ENCODE measurements around the gene KCNK3. TPM values are rescaled to one million over a fixed set of nuclear protein-coding genes. Genes with fewer than 3 reads are reported as not detected.

KCNK3 gene
- not detected for total RNA-seq

- TF ChIP-seq, protein P1, sequence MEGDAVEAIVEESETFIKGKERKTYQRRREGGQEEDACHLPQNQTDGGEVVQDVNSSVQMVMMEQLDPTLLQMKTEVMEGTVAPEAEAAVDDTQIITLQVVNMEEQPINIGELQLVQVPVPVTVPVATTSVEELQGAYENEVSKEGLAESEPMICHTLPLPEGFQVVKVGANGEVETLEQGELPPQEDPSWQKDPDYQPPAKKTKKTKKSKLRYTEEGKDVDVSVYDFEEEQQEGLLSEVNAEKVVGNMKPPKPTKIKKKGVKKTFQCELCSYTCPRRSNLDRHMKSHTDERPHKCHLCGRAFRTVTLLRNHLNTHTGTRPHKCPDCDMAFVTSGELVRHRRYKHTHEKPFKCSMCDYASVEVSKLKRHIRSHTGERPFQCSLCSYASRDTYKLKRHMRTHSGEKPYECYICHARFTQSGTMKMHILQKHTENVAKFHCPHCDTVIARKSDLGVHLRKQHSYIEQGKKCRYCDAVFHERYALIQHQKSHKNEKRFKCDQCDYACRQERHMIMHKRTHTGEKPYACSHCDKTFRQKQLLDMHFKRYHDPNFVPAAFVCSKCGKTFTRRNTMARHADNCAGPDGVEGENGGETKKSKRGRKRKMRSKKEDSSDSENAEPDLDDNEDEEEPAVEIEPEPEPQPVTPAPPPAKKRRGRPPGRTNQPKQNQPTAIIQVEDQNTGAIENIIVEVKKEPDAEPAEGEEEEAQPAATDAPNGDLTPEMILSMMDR (IDR thresholded peaks at IDR 0.05) = no peak
- DNase-seq = peak; percentile 52
- peaks cover 43% of the 10 kb centered on the region for H3K27me3 Mint-ChIP-seq
- CTCF ChIA-PET = interaction anchor here (1.0 kb wide), 1 partner anchor 154 kb away, joined by 4 read pairs; no protein-coding TSS in a partner anchor
- H3K4me3 Mint-ChIP-seq = no peak within 1 kb of the TSS
- ATAC-seq = peak; percentile 94
- intact Hi-C loops (cut with micrococcal nuclease) = no loop called here
- H3K36me3 Mint-ChIP-seq (ENCODE audit: low read depth) = no peaks in the 10 kb centered on the region
- no peaks in the 10 kb centered on the region for H3K9me3 Mint-ChIP-seq
- peaks cover 4% of the 10 kb centered on the region for H3K4me1 Mint-ChIP-seq (ENCODE audit: low read depth)
- POLR2A ChIA-PET = no interaction called here
- no peak within 1 kb of the TSS for H3K27ac Mint-ChIP-seq
These were observed at the start of gene KCNK3 for GRCh38 chr2:26692279-26692896. Gene KCNK3, plus strand, starts transcription at chr2:26692722. Its CDS starts 154 bp downstream, at chr2:26692876.

DNA sequence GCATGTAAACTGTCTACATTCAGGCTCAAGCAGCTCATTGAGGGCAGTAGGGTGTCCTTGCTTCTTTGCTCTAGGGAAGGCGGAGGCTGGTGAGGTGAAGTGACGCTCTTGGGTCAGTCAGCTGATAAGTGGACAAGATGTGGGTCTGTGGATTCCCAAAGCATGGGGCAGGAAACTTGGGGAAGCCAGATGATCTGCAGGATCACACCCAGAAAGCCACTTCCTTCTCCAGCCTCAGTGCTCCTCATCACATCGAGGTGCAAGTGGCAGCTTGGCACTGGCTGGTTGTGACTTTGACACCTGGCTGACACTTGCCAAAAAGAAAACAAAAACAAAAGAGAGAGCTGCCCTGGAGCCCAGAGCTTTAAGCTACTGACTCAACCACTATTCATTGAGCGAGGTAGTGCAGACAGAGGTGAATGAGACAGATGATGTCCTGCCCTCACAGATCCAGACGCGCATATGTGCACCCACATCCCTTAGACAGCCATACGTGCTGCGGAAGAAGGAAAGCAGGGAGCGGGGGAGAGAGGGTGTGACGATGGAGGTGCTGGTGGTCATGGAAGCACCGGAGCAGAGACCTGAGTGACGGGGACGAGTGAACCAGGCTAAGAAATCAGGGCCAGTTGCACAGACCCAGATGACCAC lies 48.2 kb upstream of the KCNK3 start:
- POLR2A ChIA-PET = no interaction called here
- H3K9me3 Mint-ChIP-seq = no peaks in the 10 kb centered on the region
- CTCF ChIA-PET = no interaction called here
- DNase-seq (no peak), ATAC-seq (no peak)
- H3K27ac Mint-ChIP-seq = no peak overlapping the region
- TF ChIP-seq, protein P1 (IDR thresholded peaks at IDR 0.05) = no peak
- no peaks in the 10 kb centered on the region for H3K4me1 Mint-ChIP-seq (ENCODE audit: low read depth)
- no peak overlapping the region for H3K4me3 Mint-ChIP-seq
- no peaks in the 10 kb centered on the region for H3K36me3 Mint-ChIP-seq (ENCODE audit: low read depth)
- intact Hi-C loops (cut with micrococcal nuclease) = no loop called here
- peaks cover 17% of the 10 kb centered on the region for H3K27me3 Mint-ChIP-seq

GRCh38 chr2:26645762-26646161 lies 46.8 kb upstream of the KCNK3 start:
- peaks cover 20% of the 10 kb centered on the region for H3K27me3 Mint-ChIP-seq
- POLR2A ChIA-PET = no interaction called here
- no peaks in the 10 kb centered on the region for H3K36me3 Mint-ChIP-seq (ENCODE audit: low read depth)
- H3K4me3 Mint-ChIP-seq = no peak overlapping the region
- no peaks in the 10 kb centered on the region for H3K9me3 Mint-ChIP-seq
- no peak for DNase-seq
- ATAC-seq = no peak
- no peaks in the 10 kb centered on the region for H3K4me1 Mint-ChIP-seq (ENCODE audit: low read depth)
- TF ChIP-seq, protein P1 (IDR thresholded peaks at IDR 0.05) = no peak
- intact Hi-C loops (cut with micrococcal nuclease) = no loop called here
- no peak overlapping the region for H3K27ac Mint-ChIP-seq
- CTCF ChIA-PET = no interaction called here

- H3K27ac Mint-ChIP-seq = no peak overlapping the region
- no peak overlapping the region for H3K4me3 Mint-ChIP-seq
- TF ChIP-seq, protein P1 (IDR thresholded peaks at IDR 0.05) = no peak
- intact Hi-C loops (cut with micrococcal nuclease) = no loop called here
- CTCF ChIA-PET = no interaction called here
- no peaks in the 10 kb centered on the region for H3K4me1 Mint-ChIP-seq (ENCODE audit: low read depth)
- no peaks in the 10 kb centered on the region for H3K36me3 Mint-ChIP-seq (ENCODE audit: low read depth)
- DNase-seq (no peak), ATAC-seq (no peak)
- no peaks in the 10 kb centered on the region for H3K9me3 Mint-ChIP-seq
- POLR2A ChIA-PET = no interaction called here
- H3K27me3 Mint-ChIP-seq = peaks cover 17% of the 10 kb centered on the region
These were observed 45.4 kb upstream of the KCNK3 start for GRCh38 chr2:26646986-26647672.

DNA sequence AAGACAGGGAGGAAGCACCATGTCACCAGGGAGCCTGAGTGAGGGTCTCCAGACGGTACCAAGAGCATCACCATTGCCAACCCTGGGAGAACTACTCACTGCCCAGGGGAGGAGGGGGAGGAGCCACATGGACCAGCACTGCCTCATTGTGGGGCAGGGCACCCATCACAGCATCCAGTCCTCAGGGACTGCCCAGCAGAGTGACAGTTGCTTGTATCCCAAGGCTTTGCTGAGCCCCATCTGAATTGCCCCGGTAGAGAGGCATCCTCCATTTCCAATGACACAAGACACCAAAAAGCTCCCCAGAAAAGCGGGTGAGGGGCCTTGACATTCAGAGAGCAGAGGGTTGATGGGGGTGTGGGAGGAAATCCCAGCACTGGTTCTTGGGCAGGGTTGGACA lies 44.5 kb upstream of the KCNK3 start:
- POLR2A ChIA-PET = no interaction called here
- intact Hi-C loops (cut with micrococcal nuclease) = no loop called here
- DNase-seq = no peak
- Mint-ChIP-seq H3K4me1 (ENCODE audit: low read depth) (no peaks in the 10 kb centered on the region), H3K36me3 (ENCODE audit: low read depth) (no peaks in the 10 kb centered on the region), H3K27me3 (peaks cover 15% of the 10 kb centered on the region), H3K4me3 (no peak overlapping the region), H3K9me3 (no peaks in the 10 kb centered on the region), H3K27ac (no peak overlapping the region)
- CTCF ChIA-PET = no interaction called here
- TF ChIP-seq, protein P1 (IDR thresholded peaks at IDR 0.05) = no peak
- no peak for ATAC-seq
